Measurements from ENCODE around the gene RPS19BP1.

Gene RPS19BP1

GRCh38 chr22:39570226-39570625 is 37.7 kb upstream of the RPS19BP1 start:
- Histone ChIP-seq H3K27me3 (ENCODE audit: insufficient read depth, low read length) (no peaks in the 10 kb centered on the region), H3K27ac (ENCODE audit: low read length) (no peak overlapping the region), H3K36me3 (ENCODE audit: insufficient read depth, low read depth, low read length) (no peaks in the 10 kb centered on the region), H3K9me3 (ENCODE audit: insufficient read depth, low read depth, low read length) (no peaks in the 10 kb centered on the region), H3K4me3 (ENCODE audit: low read length) (no peak overlapping the region), H3K9ac (ENCODE audit: low read depth, low read length) (no peak overlapping the region), H3K4me1 (ENCODE audit: insufficient read depth, low read length) (no peaks in the 10 kb centered on the region)

- Histone ChIP-seq H3K9me3 (ENCODE audit: insufficient read depth, low read depth, low read length) (no peaks in the 10 kb centered on the region), H3K9ac (ENCODE audit: low read depth, low read length) (no peak overlapping the region), H3K27me3 (ENCODE audit: insufficient read depth, low read length) (no peaks in the 10 kb centered on the region), H3K27ac (ENCODE audit: low read length) (no peak overlapping the region), H3K36me3 (ENCODE audit: insufficient read depth, low read depth, low read length) (no peaks in the 10 kb centered on the region), H3K4me1 (ENCODE audit: insufficient read depth, low read length) (no peaks in the 10 kb centered on the region), H3K4me3 (ENCODE audit: low read length) (no peak overlapping the region)
Measured at GRCh38 chr22:39569066-39569465, 36.5 kb upstream of the RPS19BP1 start.

- H3K9me3 ChIP-seq (ENCODE audit: insufficient read depth, low read depth, low read length): no peaks in the 10 kb centered on the region
- H3K27me3 ChIP-seq (ENCODE audit: insufficient read depth, low read length): no peaks in the 10 kb centered on the region
- H3K36me3 ChIP-seq (ENCODE audit: insufficient read depth, low read depth, low read length): no peaks in the 10 kb centered on the region
- H3K4me3 ChIP-seq (ENCODE audit: low read length): no peak overlapping the region
- no peak overlapping the region for H3K27ac ChIP-seq (ENCODE audit: low read length)
- no peak overlapping the region for H3K9ac ChIP-seq (ENCODE audit: low read depth, low read length)
- H3K4me1 ChIP-seq (ENCODE audit: insufficient read depth, low read length): no peaks in the 10 kb centered on the region
Measured at GRCh38 chr22:39568278-39568981, 35.9 kb upstream of the RPS19BP1 start.

- Histone ChIP-seq H3K4me1 (ENCODE audit: insufficient read depth, low read length) (no peaks in the 10 kb centered on the region), H3K9ac (ENCODE audit: low read depth, low read length) (no peak overlapping the region), H3K27ac (ENCODE audit: low read length) (no peak overlapping the region), H3K9me3 (ENCODE audit: insufficient read depth, low read depth, low read length) (no peaks in the 10 kb centered on the region), H3K36me3 (ENCODE audit: insufficient read depth, low read depth, low read length) (no peaks in the 10 kb centered on the region), H3K27me3 (ENCODE audit: insufficient read depth, low read length) (peaks cover 4% of the 10 kb centered on the region; the same call in 1 of the 2 replicates), H3K4me3 (ENCODE audit: low read length) (no peak overlapping the region)
Measured at GRCh38 chr22:39567135-39567946, 34.8 kb upstream of the RPS19BP1 start.

GRCh38 chr22:39565414-39565944 is 32.9 kb upstream of the RPS19BP1 start:
- no peak overlapping the region for H3K4me3 ChIP-seq (ENCODE audit: low read length)
- H3K36me3 ChIP-seq (ENCODE audit: insufficient read depth, low read depth, low read length): no peaks in the 10 kb centered on the region
- H3K9me3 ChIP-seq (ENCODE audit: insufficient read depth, low read depth, low read length): no peaks in the 10 kb centered on the region
- H3K27me3 ChIP-seq (ENCODE audit: insufficient read depth, low read length): peaks cover 20% of the 10 kb centered on the region
- H3K9ac ChIP-seq (ENCODE audit: low read depth, low read length): no peak overlapping the region
- H3K27ac ChIP-seq (ENCODE audit: low read length): no peak overlapping the region
- H3K4me1 ChIP-seq (ENCODE audit: insufficient read depth, low read length): no peaks in the 10 kb centered on the region

GRCh38 chr22:39563571-39564428 is 31.3 kb upstream of the RPS19BP1 start:
- H3K4me3 ChIP-seq (ENCODE audit: low read length): no peak overlapping the region
- H3K27ac ChIP-seq (ENCODE audit: low read length): no peak overlapping the region
- H3K4me1 ChIP-seq (ENCODE audit: insufficient read depth, low read length): no peaks in the 10 kb centered on the region
- H3K36me3 ChIP-seq (ENCODE audit: insufficient read depth, low read depth, low read length): no peaks in the 10 kb centered on the region
- no peaks in the 10 kb centered on the region for H3K9me3 ChIP-seq (ENCODE audit: insufficient read depth, low read depth, low read length)
- H3K27me3 ChIP-seq (ENCODE audit: insufficient read depth, low read length): peaks cover 37% of the 10 kb centered on the region
- H3K9ac ChIP-seq (ENCODE audit: low read depth, low read length): no peak overlapping the region

- Histone ChIP-seq H3K36me3 (ENCODE audit: insufficient read depth, low read depth, low read length) (no peaks in the 10 kb centered on the region), H3K4me3 (ENCODE audit: low read length) (no peak overlapping the region)
Measured at GRCh38 chr22:39562839-39563489, 30.4 kb upstream of the RPS19BP1 start.

GRCh38 chr22:39560127-39560526 is 27.6 kb upstream of the RPS19BP1 start:
- Histone ChIP-seq H3K36me3 (ENCODE audit: insufficient read depth, low read depth, low read length) (no peaks in the 10 kb centered on the region), H3K27ac (ENCODE audit: low read length) (no peak overlapping the region), H3K27me3 (ENCODE audit: insufficient read depth, low read length) (peaks cover 70% of the 10 kb centered on the region), H3K9me3 (ENCODE audit: insufficient read depth, low read depth, low read length) (no peaks in the 10 kb centered on the region), H3K4me1 (ENCODE audit: insufficient read depth, low read length) (no peaks in the 10 kb centered on the region), H3K4me3 (ENCODE audit: low read length) (no peak overlapping the region), H3K9ac (ENCODE audit: low read depth, low read length) (no peak overlapping the region)

More at GRCh38 chr22:39562839-39563489, 30.4 kb upstream of the RPS19BP1 start:
- H3K9me3 ChIP-seq (ENCODE audit: insufficient read depth, low read depth, low read length): no peaks in the 10 kb centered on the region
- H3K9ac ChIP-seq (ENCODE audit: low read depth, low read length): no peak overlapping the region
- peaks cover 45% of the 10 kb centered on the region for H3K27me3 ChIP-seq (ENCODE audit: insufficient read depth, low read length)
- H3K27ac ChIP-seq (ENCODE audit: low read length): no peak overlapping the region
- no peaks in the 10 kb centered on the region for H3K4me1 ChIP-seq (ENCODE audit: insufficient read depth, low read length)

- Histone ChIP-seq H3K9ac (ENCODE audit: low read depth, low read length) (no peak overlapping the region), H3K4me1 (ENCODE audit: insufficient read depth, low read length) (no peaks in the 10 kb centered on the region), H3K27ac (ENCODE audit: low read length) (no peak overlapping the region), H3K36me3 (ENCODE audit: insufficient read depth, low read depth, low read length) (no peaks in the 10 kb centered on the region), H3K27me3 (ENCODE audit: insufficient read depth, low read length) (peaks cover 76% of the 10 kb centered on the region), H3K9me3 (ENCODE audit: insufficient read depth, low read depth, low read length) (no peaks in the 10 kb centered on the region), H3K4me3 (ENCODE audit: low read length) (no peak overlapping the region)
Measured at GRCh38 chr22:39559456-39560105, 27.0 kb upstream of the RPS19BP1 start.

- Histone ChIP-seq H3K4me1 (ENCODE audit: insufficient read depth, low read length) (no peaks in the 10 kb centered on the region), H3K9me3 (ENCODE audit: insufficient read depth, low read depth, low read length) (no peaks in the 10 kb centered on the region), H3K9ac (ENCODE audit: low read depth, low read length) (no peak overlapping the region), H3K4me3 (ENCODE audit: low read length) (no peak overlapping the region), H3K27me3 (ENCODE audit: insufficient read depth, low read length) (peaks cover 82% of the 10 kb centered on the region), H3K36me3 (ENCODE audit: insufficient read depth, low read depth, low read length) (no peaks in the 10 kb centered on the region), H3K27ac (ENCODE audit: low read length) (no peak overlapping the region)
Measured at GRCh38 chr22:39558950-39559349, 26.4 kb upstream of the RPS19BP1 start.
